A549 (cell line): ENCODE results near the gene NELFCD. TPM values are rescaled to one million over a fixed set of nuclear protein-coding genes. Genes with fewer than 3 reads are reported as not detected.
A peak's percentile ranks its signal among the peaks of the same experiment; 100 is the strongest.

ENCODE experiments used
- ATAC-seq, 2 experiments: fragments of 200-7000 bp in 1 of 2; fragments of >200 bp in 1 of 2; cut with Nextera tagmentation in 1 of 2; cut with Tn5 transposase in 1 of 2; 3 replicates each; pipeline versions ENCODE4 v1.8.0 to v1.9.1; 2018 to 2020; ENCODE audit warnings: mild to moderate bottlenecking in 1 of 2, moderate library complexity in 1 of 2
- CTCF ChIA-PET: fragments of 300-600 bp; sonication (Branson Sonifier 250); formaldehyde crosslinking; extraction: SDS; loops from one replicate; lab custom pipeline; 2021; ENCODE audit warnings: antibody characterized with exemption, inconsistent platforms; lab: Yijun Ruan, JAX
- POLR2A ChIA-PET: fragments of 350-600 bp; formaldehyde crosslinking; extraction: SDS; loops from one replicate; lab custom pipeline; 2021; ENCODE audit warnings: antibody characterized with exemption, inconsistent platforms; lab: Yijun Ruan, JAX
- DNase-seq, 2 experiments: peaks; one replicate each; pipeline versions ENCODE4 v3.0.0 to v3.0.0-alpha.2; 2011 to 2016; ENCODE audit warnings: low read depth in 1 of 2, low spot score in 1 of 2
- FAIRE-seq: peaks from 2 replicates; lab custom pipeline; 2011; peaks lifted over from hg19 to GRCh38; lab: Jason Lieb, UNC
- H3K27ac ChIP-seq, 2 experiments: fragments of >200 bp; sonication (Bioruptor Twin); formaldehyde crosslinking; 3 replicates each; pipeline ENCODE4 v1.5.1; 2016 to 2017
- H3K4me1 ChIP-seq: fragments of >200 bp; sonication (Bioruptor Twin); formaldehyde crosslinking; 3 replicates; pipeline ENCODE4 v1.6.1; 2016
- H3K4me2 ChIP-seq: fragments of >200 bp; sonication (Bioruptor Twin); formaldehyde crosslinking; 3 replicates; pipeline ENCODE4 v1.6.1; 2016
- H3K4me3 ChIP-seq: fragments of >200 bp; sonication (Bioruptor Twin); formaldehyde crosslinking; 3 replicates; pipeline ENCODE4 v1.5.1; 2016
- H3K9me3 ChIP-seq: fragments of >200 bp; sonication (Bioruptor Twin); formaldehyde crosslinking; 3 replicates; pipeline ENCODE4 v1.6.1; 2016
- ATOH8 ChIP-seq: fragments of 250-450 bp; sonication (Bioruptor Pico); IDR thresholded peaks from 2 replicates; pipeline ENCODE4 v1.5.0; 2020; ENCODE audit warnings: low read depth, mild to moderate bottlenecking, moderate library complexity
- BCL3 ChIP-seq: fragments of >200 bp; sonication (Bioruptor Twin); formaldehyde crosslinking; IDR thresholded peaks from 3 replicates; pipeline ENCODE4 v1.6.1; 2016
- CBX2 ChIP-seq: fragments of 200-600 bp; sonication (generic); IDR thresholded peaks from 2 replicates; pipeline ENCODE4 v1.6.1; 2016; ENCODE audit warnings: low read depth, mild to moderate bottlenecking, borderline replicate concordance
- CBX8 ChIP-seq: fragments of 200-600 bp; sonication (generic); IDR thresholded peaks from 2 replicates; pipeline ENCODE4 v1.6.1; 2016
- CEBPB ChIP-seq, 2 experiments: fragments of >200 bp in 1 of 2; sonication (Bioruptor Twin) in 1 of 2; formaldehyde crosslinking in 1 of 2; IDR thresholded peaks; 2 replicates each; pipeline ENCODE4 v1.6.1; 2012 to 2016
- CHD2 ChIP-seq: fragments of 150-350 bp; IDR thresholded peaks from 2 replicates; pipeline ENCODE4 v1.6.1; 2014; ENCODE audit warnings: low read length; ENCODE audit not compliant: partially characterized antibody
- CHD4 ChIP-seq: fragments of 200-600 bp; sonication (generic); IDR thresholded peaks from 2 replicates; pipeline ENCODE4 v1.6.1; 2016; ENCODE audit warnings: antibody characterized with exemption, mild to moderate bottlenecking, borderline replicate concordance
- E2F6 ChIP-seq: IDR thresholded peaks from 2 replicates; pipeline ENCODE4 v1.6.1; 2012; ENCODE audit warnings: low read depth, borderline replicate concordance
- EHF ChIP-seq: fragments of 250-450 bp; sonication (Bioruptor Pico); IDR thresholded peaks from 2 replicates; pipeline ENCODE4 v1.5.0; 2020; ENCODE audit warnings: mild to moderate bottlenecking
- EHMT2 ChIP-seq: fragments of 200-600 bp; sonication (generic); IDR thresholded peaks from 2 replicates; pipeline ENCODE4 v1.6.1; 2016; ENCODE audit warnings: antibody characterized with exemption, low read depth, mild to moderate bottlenecking, moderate library complexity
- ELK1 ChIP-seq: fragments of 150-350 bp; IDR thresholded peaks from 2 replicates; pipeline ENCODE4 v1.6.1; 2014; ENCODE audit warnings: low read depth, mild to moderate bottlenecking, low read length
- EP300 ChIP-seq, 2 experiments: fragments of >200 bp; sonication (Bioruptor Twin); formaldehyde crosslinking; IDR thresholded peaks; 2 replicates in 1 of 2; 3 replicates in 1 of 2; pipeline ENCODE4 v1.6.1; 2016 to 2017
- GATA3 ChIP-seq: IDR thresholded peaks from 2 replicates; pipeline ENCODE4 v1.6.1; 2012; ENCODE audit warnings: borderline replicate concordance
- HDAC2 ChIP-seq: fragments of 200-600 bp; sonication (generic); IDR thresholded peaks from 2 replicates; pipeline ENCODE4 v1.6.1; 2016
- HOXB13 ChIP-seq: fragments of 250-450 bp; sonication (Bioruptor Pico); IDR thresholded peaks from 2 replicates; pipeline ENCODE4 v1.5.0; 2020; ENCODE audit warnings: low read depth, mild to moderate bottlenecking, moderate library complexity
- HOXB5 ChIP-seq: fragments of 250-450 bp; sonication (Bioruptor Pico); IDR thresholded peaks from 2 replicates; pipeline ENCODE4 v1.5.0; 2020; ENCODE audit warnings: mild to moderate bottlenecking, moderate library complexity
- JUN ChIP-seq, 2 experiments: fragments of >200 bp; sonication (Bioruptor Twin); formaldehyde crosslinking; IDR thresholded peaks; 2 replicates in 1 of 2; 3 replicates in 1 of 2; pipeline ENCODE4 v1.6.1; 2016 to 2017
- JUNB ChIP-seq: fragments of >200 bp; sonication (Bioruptor Twin); formaldehyde crosslinking; IDR thresholded peaks from 2 replicates; pipeline ENCODE4 v1.6.1; 2016
- KDM1A ChIP-seq: fragments of 200-600 bp; sonication (generic); IDR thresholded peaks from 2 replicates; pipeline ENCODE4 v1.6.1; 2016; ENCODE audit warnings: low read depth, mild to moderate bottlenecking
- KDM5A ChIP-seq: fragments of 200-600 bp; sonication (generic); IDR thresholded peaks from 2 replicates; pipeline ENCODE4 v1.6.1; 2016; ENCODE audit warnings: antibody characterized with exemption, mild to moderate bottlenecking
- MAX ChIP-seq: IDR thresholded peaks from 2 replicates; pipeline ENCODE4 v1.6.1; 2012
- MAZ ChIP-seq: fragments of 150-350 bp; IDR thresholded peaks from 2 replicates; pipeline ENCODE4 v1.6.1; 2014; ENCODE audit warnings: antibody characterized with exemption, low read depth, low read length, borderline replicate concordance
- MYC ChIP-seq: IDR thresholded peaks from 2 replicates; pipeline ENCODE4 v1.6.1; 2012; ENCODE audit warnings: mild to moderate bottlenecking, inconsistent platforms, low read length, improper control_type of control experiment, borderline replicate concordance
- NFE2L2 ChIP-seq: fragments of 150-350 bp; conservative IDR thresholded peaks from 2 replicates; pipeline ENCODE4 v1.6.1; 2014; ENCODE audit warnings: low read length
- PBX3 ChIP-seq: IDR thresholded peaks from 2 replicates; pipeline ENCODE4 v1.6.1; 2012
- PHF8 ChIP-seq: fragments of 200-600 bp; sonication (generic); IDR thresholded peaks from 2 replicates; pipeline ENCODE4 v1.6.1; 2016; ENCODE audit warnings: low read depth, mild to moderate bottlenecking, antibody characterized with exemption, moderate library complexity, borderline replicate concordance
- POLR2A ChIP-seq: IDR thresholded peaks from 2 replicates; pipeline ENCODE4 v1.6.1; 2012; ENCODE audit warnings: mild to moderate bottlenecking, low read length
- RAD21 ChIP-seq, 2 experiments: fragments of >200 bp in 1 of 2; sonication (Bioruptor Twin) in 1 of 2; formaldehyde crosslinking in 1 of 2; IDR thresholded peaks in 1 of 2; conservative IDR thresholded peaks in 1 of 2; 2 replicates in 1 of 2; 3 replicates in 1 of 2; pipeline ENCODE4 v1.6.1; 2012 to 2018; ENCODE audit warnings: inconsistent platforms in 1 of 2
- RARB ChIP-seq: fragments of 250-450 bp; sonication (Bioruptor Pico); IDR thresholded peaks from 2 replicates; pipeline ENCODE4 v1.8.0; 2021; ENCODE audit warnings: mild to moderate bottlenecking, moderate library complexity
- RCOR1 ChIP-seq: fragments of 150-350 bp; IDR thresholded peaks from 2 replicates; pipeline ENCODE4 v1.6.1; 2014; ENCODE audit warnings: antibody characterized with exemption, low read length, low read depth
- RNF2 ChIP-seq: fragments of 200-600 bp; sonication (generic); IDR thresholded peaks from 2 replicates; pipeline ENCODE4 v1.6.1; 2016; ENCODE audit warnings: low read depth, mild to moderate bottlenecking, antibody characterized with exemption, moderate library complexity, borderline replicate concordance
- SMC3 ChIP-seq: fragments of >200 bp; sonication (Bioruptor Twin); formaldehyde crosslinking; IDR thresholded peaks from 3 replicates; pipeline ENCODE4 v1.6.1; 2018; ENCODE audit warnings: inconsistent platforms
- SREBF2 ChIP-seq: fragments of 450-650 bp; IDR thresholded peaks from 2 replicates; pipeline ENCODE4 v1.6.1; 2014; ENCODE audit warnings: mild to moderate bottlenecking, moderate library complexity
- TFCP2L1 ChIP-seq: fragments of 250-450 bp; sonication (Bioruptor Pico); IDR thresholded peaks from 2 replicates; pipeline ENCODE4 v1.5.0; 2021; ENCODE audit warnings: mild to moderate bottlenecking
- ZFP36 ChIP-seq: fragments of 450-650 bp; IDR thresholded peaks from 2 replicates; pipeline ENCODE4 v1.6.1; 2014; ENCODE audit warnings: borderline replicate concordance; ENCODE audit not compliant: partially characterized antibody
- ZNF302 ChIP-seq: fragments of 250-450 bp; sonication (Bioruptor Pico); IDR thresholded peaks from 2 replicates; pipeline ENCODE4 v1.9.0; 2021; ENCODE audit warnings: inconsistent platforms, mild to moderate bottlenecking, moderate library complexity
- ZSCAN20 ChIP-seq: fragments of 250-450 bp; sonication (Bioruptor Pico); IDR thresholded peaks from 2 replicates; pipeline ENCODE4 v1.8.0; 2022; ENCODE audit warnings: mild to moderate bottlenecking, moderate library complexity
- WGBS: methylation state at CpG from one replicate; pipeline ENCODE4 v1.1.6; 2017; ENCODE audit errors: missing lambda C conversion rate; 5-methylcytosine and 5-hydroxymethylcytosine counted together
- polyA plus RNA-seq, 4 experiments: library from polyadenylated mRNA; depleted of rRNA in 3 of 4; stranded (reverse); fragments of >200 nt; fragmentation: RNase III in 1 of 4; extraction: RNeasy Plus Mini Kit Qiagen cat#74134 plus additional on column Dnase treatment in 1 of 4; gene quantifications; 2 replicates in 3 of 4; 3 replicates in 1 of 4; pipeline ENCODE4 v1.2.3, GENCODE V29; 2011 to 2017

NELFCD gene
- polyA plus RNA-seq, 2 of the 4 experiments (the other 2 are of a cell fraction) = 58.8 to 74.0 TPM

GRCh38 chr20:59042796-59043631, 62.0 kb downstream of the NELFCD start:
- ATAC-seq = peak; percentile 90 to 98
- peak overlapping the region; percentile 93 to 94 for H3K27ac ChIP-seq
- ChIA-PET CTCF (interaction anchor here (1.1 to 1.5 kb wide), 3 partner anchors 11 to 453 kb away, joined by 3 to 4 read pairs (median 3); partner anchors contain the start of gene ATP5F1E), POLR2A (interaction anchor here (2.9 kb wide), 1 partner anchor 11 kb away, joined by 34 read pairs; the partner anchor contains the start of gene ATP5F1E)
- H3K9me3 ChIP-seq = no peaks in the 10 kb centered on the region
- TF ChIP-seq TFCP2L1 (CRISPR knock-in tag) = no peak
- no peak for TF ChIP-seq E2F6
- TF ChIP-seq CEBPB (IDR thresholded peaks at IDR 0.05) = no peak
- TF ChIP-seq ZNF302 (CRISPR knock-in tag) = no peak
- no peak for TF ChIP-seq MAZ
- TF ChIP-seq SMC3 = no peak
- no peak for TF ChIP-seq CHD2
- TF ChIP-seq BCL3 = no peak; the same call in 2 of the 3 replicates
- no peak for TF ChIP-seq EHF (CRISPR knock-in tag)
- no peak for TF ChIP-seq ELK1
- TF ChIP-seq KDM1A = no peak
- no peak for TF ChIP-seq ATOH8
- TF ChIP-seq CBX2 = no peak
- no peak for TF ChIP-seq GATA3
- no peak for TF ChIP-seq RCOR1
- TF ChIP-seq PHF8 = peak; percentile 2; the same call in 1 of the 2 replicates
- no peak for TF ChIP-seq EP300 (IDR thresholded peaks at IDR 0.05)
- peak; percentile 6 to 27; a peak in 1 of 5 replicates for TF ChIP-seq JUN (IDR thresholded peaks at IDR 0.05)
- no peak for TF ChIP-seq KDM5A
- TF ChIP-seq HOXB13 (CRISPR knock-in tag) = no peak
- TF ChIP-seq HOXB5 (CRISPR knock-in tag) = no peak
- TF ChIP-seq CHD4 = no peak
- no peak for TF ChIP-seq CBX8
- no peak for TF ChIP-seq RAD21 (conservative IDR thresholded peaks at IDR 0.05 in 1 of 2, IDR thresholded peaks at IDR 0.05 in 1 of 2)
- no peak for TF ChIP-seq JUNB
- TF ChIP-seq MYC = peak; percentile 58
- TF ChIP-seq SREBF2 = no peak
- TF ChIP-seq NFE2L2 = no peak
- TF ChIP-seq RNF2 = no peak
- TF ChIP-seq RARB (CRISPR knock-in tag) = no peak
- peak; percentile 63 for TF ChIP-seq POLR2A
- no peak for TF ChIP-seq PBX3
- TF ChIP-seq MAX = 0 out of 2 replicates have a peak, but pooled peaks have one; percentile 1
- TF ChIP-seq ZFP36 = no peak
- no peak for TF ChIP-seq EHMT2
- TF ChIP-seq ZSCAN20 (CRISPR knock-in tag) = no peak
- TF ChIP-seq HDAC2 = no peak
- H3K4me2 ChIP-seq = peak overlapping the region; percentile 92
- DNase-seq = peak; percentile 85 to 93
- peaks cover 42% of the 10 kb centered on the region for H3K4me1 ChIP-seq
- WGBS = 76% methylated on average over 15 of the region's 66 CpGs
- H3K4me3 ChIP-seq = peak overlapping the region; percentile 86
- no peak for FAIRE-seq
